ENCODE results near the gene CBX2. TPM values are rescaled to one million over a fixed set of nuclear protein-coding genes. Genes with fewer than 3 reads are reported as not detected.
A peak's percentile ranks its signal among the peaks of the same experiment; 100 is the strongest.

The CBX2 gene
- total and polyA plus RNA-seq, 2 of the 4 experiments (the other 2 are of a cell fraction): 2.0 to 3.2 TPM

GRCh38 chr17:79808763-79809529, 31.0 kb downstream of the CBX2 start:
- ChIA-PET CTCF (no interaction called here), POLR2A (ENCODE audit: unreplicated experiment) (no interaction called here)
- Histone ChIP-seq H2AK5ac (ENCODE audit: low read depth, low read length) (peak overlapping the region; percentile 58), H3K14ac (replicated peaks; ENCODE audit: low read depth, low read length) (no peak overlapping the region), H2BK20ac (ENCODE audit: low read depth, low read length) (no peak overlapping the region), H4K20me1 (ENCODE audit: insufficient read depth, low read length) (peaks cover 4% of the 10 kb centered on the region; the same call in 1 of the 2 replicates), H2AK9ac (replicated peaks; ENCODE audit: low read depth, low read length, poor library complexity) (no peak overlapping the region), H4K91ac (ENCODE audit: insufficient read depth, low read depth, low read length) (no peak overlapping the region), H3K23ac (ENCODE audit: low read depth, low read length) (no peak overlapping the region), H4K8ac (ENCODE audit: low read depth in 2 of 2, low read length in 2 of 2) (no peak overlapping the region), H2AFZ (replicated peaks; ENCODE audit: low read length, poor library complexity) (peak overlapping the region; percentile 4), H3K36me3 (ENCODE audit: control insufficient read depth, insufficient read depth, low read length) (no peaks in the 10 kb centered on the region), H3K27me3 (ENCODE audit: control insufficient read depth, insufficient read depth, low read length) (peaks cover 91% of the 10 kb centered on the region), H3K4me3 (ENCODE audit: insufficient read depth, low read depth, low read length) (no peak overlapping the region), H3K9ac (ENCODE audit: low read depth, low read length) (no peak overlapping the region), H3K56ac (ENCODE audit: extremely low read depth, insufficient read depth, low read length) (no peak overlapping the region), H4K5ac (ENCODE audit: low read depth, low read length) (no peak overlapping the region), H3K9me1 (ENCODE audit: insufficient read depth, low read length) (no peaks in the 10 kb centered on the region), H2BK5ac (ENCODE audit: low read depth, low read length, poor library complexity, severe bottlenecking) (no peak overlapping the region), H2BK15ac (ENCODE audit: low read depth, low read length) (no peak overlapping the region), H3K18ac (ENCODE audit: low read depth, low read length) (no peak overlapping the region), H2BK120ac (ENCODE audit: low read depth, low read length) (no peak overlapping the region), H3K4me1 (ENCODE audit: control insufficient read depth, insufficient read depth, low read length) (peaks cover 12% of the 10 kb centered on the region), H3K4ac (ENCODE audit: low read depth, low read length) (no peak overlapping the region), H3K4me2 (ENCODE audit: low read depth, low read length) (no peak overlapping the region), H3K27ac (ENCODE audit: insufficient read depth, low read length) (no peak overlapping the region), H3K79me1 (ENCODE audit: low read depth in 1 of 2, low read length in 2 of 2) (no peaks in the 10 kb centered on the region), H3K9me3 (ENCODE audit: control insufficient read depth, insufficient read depth, low read length) (peaks cover 1% of the 10 kb centered on the region; the same call in 1 of the 2 replicates)
- ATAC-seq (ENCODE audit: low read depth) (no peak), DNase-seq (no peak)
- TF ChIP-seq FOS (IDR thresholded peaks at IDR 0.05; ENCODE audit: low read depth, low read length): no peak
- no peak for TF ChIP-seq MAFK (IDR thresholded peaks at IDR 0.05; ENCODE audit: low read depth, low read length)
- peak; percentile 31 for TF ChIP-seq CTCF (conservative IDR thresholded peaks at IDR 0.05; ENCODE audit: low read depth, low read length)
- no peak for TF ChIP-seq RFX5 (IDR thresholded peaks at IDR 0.05; ENCODE audit: low read depth, low read length)
- TF ChIP-seq RAD21 (IDR thresholded peaks at IDR 0.05; ENCODE audit: low read length): peak; percentile 43; the same call in 1 of the 2 replicates
- TF ChIP-seq NFE2L2 (IDR thresholded peaks at IDR 0.05; ENCODE audit: low read depth, low read length): no peak
- TF ChIP-seq MXI1 (IDR thresholded peaks at IDR 0.05; ENCODE audit: borderline replicate concordance, low read depth, low read length): no peak
- no peak for TF ChIP-seq ELK1 (IDR thresholded peaks at IDR 0.05; ENCODE audit: borderline replicate concordance, low read depth, low read length)
- no peak for TF ChIP-seq BHLHE40 (IDR thresholded peaks at IDR 0.05; ENCODE audit: low read depth, low read length)
- TF ChIP-seq SMC3 (IDR thresholded peaks at IDR 0.05; ENCODE audit: low read depth, low read length): peak; percentile 14; the same call in 1 of the 2 replicates
- no peak for TF ChIP-seq RCOR1 (IDR thresholded peaks at IDR 0.05; ENCODE audit: insufficient replicate concordance, low read length)
- TF ChIP-seq USF2 (IDR thresholded peaks at IDR 0.05; ENCODE audit: low read depth, low read length): no peak
- no peak for TF ChIP-seq MAZ (IDR thresholded peaks at IDR 0.05; ENCODE audit: borderline replicate concordance, low read depth, low read length)
- TF ChIP-seq CEBPB (IDR thresholded peaks at IDR 0.05; ENCODE audit: low read depth, low read length): no peak
- TF ChIP-seq CHD1 (IDR thresholded peaks at IDR 0.05; ENCODE audit: low read depth, low read length): no peak
- BruUV-seq (replicated peaks): no TSS peak
- in situ Hi-C loops (cut with MboI; ENCODE audit: low sequenced_read_pairs): no loop called here
- WGBS, 2 experiments (ENCODE audit: extremely low coverage in 2 of 2, insufficient read length in 1 of 2): 20% methylated on average over 5 of the region's 20 CpGs; no CpG with 5 or more reads in 1 of the 2 experiments
- intact Hi-C loops (cut with micrococcal nuclease): no loop called here
- dilution Hi-C loops (cut with HindIII; ENCODE audit: low sequenced_read_pairs, unreplicated experiment): no loop called here
